ENCODE data around the gene MTIF3. TPM values are rescaled to one million over a fixed set of nuclear protein-coding genes. Genes with fewer than 3 reads are reported as not detected.

MTIF3 gene
- polyA plus RNA-seq, 3 donors = 61.6 to 135 (median 86.6) TPM

DNA sequence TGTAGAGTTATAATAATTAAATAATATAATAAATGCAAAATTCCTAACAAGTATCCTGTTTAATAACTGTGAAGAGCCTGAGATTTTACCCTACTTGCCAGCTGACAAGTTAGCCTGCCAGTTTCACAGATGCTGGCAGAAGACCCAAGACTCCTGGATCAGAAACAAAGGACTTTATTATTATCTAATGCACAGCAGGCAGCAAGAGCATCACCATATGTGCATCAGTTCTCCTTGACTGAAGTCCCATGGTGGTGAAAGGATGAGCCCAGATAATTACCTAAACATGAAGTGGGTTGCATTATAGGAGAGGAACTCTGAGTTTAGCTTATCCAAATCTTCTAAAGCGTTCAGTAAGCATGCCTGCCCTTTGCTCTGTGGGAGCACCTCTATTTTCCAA lies 39.1 kb upstream of the MTIF3 start:
- WGBS (ENCODE audit: insufficient coverage) = no CpG with 5 or more reads among the region's 1 CpG
- H3K4me3 Mint-ChIP-seq = no peak overlapping the region
- Histone ChIP-seq H3K4me3 (replicated peaks in 1 of 3; ENCODE audit: low read depth in 2 of 3, low read length in 3 of 3) (no peak overlapping the region), H3K27me3 (ENCODE audit: control insufficient read depth in 2 of 2, insufficient read depth in 2 of 2, low read length in 2 of 2) (no peaks in the 10 kb centered on the region), H3K4me2 (replicated peaks; ENCODE audit: extremely low read depth, low read length, poor library complexity, severe bottlenecking) (no peak overlapping the region), H3K79me2 (ENCODE audit: insufficient read depth, low read length) (no peaks in the 10 kb centered on the region), H3K9ac (ENCODE audit: insufficient read depth, low read length, poor library complexity, severe bottlenecking) (no peak overlapping the region), H3K27ac (ENCODE audit: low read depth in 1 of 2, low read length in 2 of 2) (no peak overlapping the region), H3K9me3 (replicated peaks in 1 of 2; ENCODE audit: control insufficient read depth in 1 of 2, insufficient read depth in 1 of 2, low read length in 2 of 2) (no peaks in the 10 kb centered on the region), H3K4me1 (ENCODE audit: control insufficient read depth in 1 of 2, insufficient read depth in 2 of 2, low read length in 2 of 2) (no peaks in the 10 kb centered on the region), H4K20me1 (ENCODE audit: insufficient read depth, low read length) (no peaks in the 10 kb centered on the region), H3K36me3 (replicated peaks in 1 of 2; ENCODE audit: control insufficient read depth in 1 of 2, insufficient read depth in 2 of 2, low read length in 2 of 2) (no peaks in the 10 kb centered on the region), H2AFZ (ENCODE audit: insufficient read depth, low read depth, low read length, poor library complexity, severe bottlenecking) (no peak overlapping the region)
- no peak for DNase-seq
- intact Hi-C loops (cut with micrococcal nuclease) = no loop called here
- no peaks in the 10 kb centered on the region for H3K36me3 Mint-ChIP-seq
- peaks cover 4% of the 10 kb centered on the region for H3K4me1 Mint-ChIP-seq
- no peak overlapping the region for H3K27ac Mint-ChIP-seq
- H3K27me3 Mint-ChIP-seq (ENCODE audit: low read depth in 3 of 3) = peaks cover 1 to 8% (median 2%) of the 10 kb centered on the region in 3 donors
- H3K9me3 Mint-ChIP-seq = peaks cover 0 to 2% (median 0%) of the 10 kb centered on the region in 7 donors
- no peak for TF ChIP-seq CTCF (IDR thresholded peaks at IDR 0.05)

DNA sequence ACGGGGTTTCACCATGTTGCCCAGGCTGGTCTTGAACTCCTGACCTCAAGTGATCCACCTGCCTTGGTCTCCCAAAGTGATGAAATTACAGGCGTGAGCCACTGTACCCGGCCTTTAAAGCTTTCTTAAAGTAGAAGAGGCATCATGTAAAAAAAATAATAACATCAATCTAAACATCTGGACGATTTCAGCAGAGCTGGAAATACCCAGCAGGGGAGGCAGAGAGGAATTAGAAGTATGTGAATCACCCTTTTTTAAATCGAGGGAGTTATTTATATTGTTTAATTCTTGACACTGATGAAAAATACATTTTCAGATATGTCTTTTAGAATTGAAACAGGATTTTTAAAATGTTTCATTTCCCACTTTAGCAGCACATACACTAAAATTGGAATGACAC lies 37.4 kb upstream of the MTIF3 start:
- H3K27ac ChIP-seq (ENCODE audit: low read depth in 1 of 2, low read length in 2 of 2) = no peak overlapping the region
- no peaks in the 10 kb centered on the region for H4K20me1 ChIP-seq (ENCODE audit: insufficient read depth, low read length)
- H3K36me3 ChIP-seq (replicated peaks in 1 of 2; ENCODE audit: control insufficient read depth in 1 of 2, insufficient read depth in 2 of 2, low read length in 2 of 2) = no peaks in the 10 kb centered on the region
- DNase-seq = no peak
- H3K27ac Mint-ChIP-seq = no peak overlapping the region
- no peak for TF ChIP-seq CTCF (IDR thresholded peaks at IDR 0.05)
- peaks cover 0 to 2% (median under 1%) of the 10 kb centered on the region in 7 donors for H3K9me3 Mint-ChIP-seq
- intact Hi-C loops (cut with micrococcal nuclease) = no loop called here
- peaks cover 13% of the 10 kb centered on the region for H3K4me1 Mint-ChIP-seq
- no peak overlapping the region for H3K4me3 Mint-ChIP-seq
- WGBS (ENCODE audit: insufficient coverage) = no CpG with 5 or more reads among the region's 5 CpGs
- H3K79me2 ChIP-seq (ENCODE audit: insufficient read depth, low read length) = no peaks in the 10 kb centered on the region
- H3K4me2 ChIP-seq (replicated peaks; ENCODE audit: extremely low read depth, low read length, poor library complexity, severe bottlenecking) = no peak overlapping the region
- no peaks in the 10 kb centered on the region for H3K27me3 ChIP-seq (ENCODE audit: control insufficient read depth in 2 of 2, insufficient read depth in 2 of 2, low read length in 2 of 2)
- no peak overlapping the region for H3K4me3 ChIP-seq (replicated peaks in 1 of 3; ENCODE audit: low read depth in 2 of 3, low read length in 3 of 3)
- peaks cover 10 to 13% of the 10 kb centered on the region in 2 donors for H3K4me1 ChIP-seq (ENCODE audit: control insufficient read depth in 1 of 2, insufficient read depth in 2 of 2, low read length in 2 of 2)
- H3K36me3 Mint-ChIP-seq = no peaks in the 10 kb centered on the region
- H3K9ac ChIP-seq (ENCODE audit: insufficient read depth, low read length, poor library complexity, severe bottlenecking) = no peak overlapping the region
- peaks cover 0 to 5% of the 10 kb centered on the region in 2 donors for H3K9me3 ChIP-seq (replicated peaks in 1 of 2; ENCODE audit: control insufficient read depth in 1 of 2, insufficient read depth in 1 of 2, low read length in 2 of 2)
- no peak overlapping the region for H2AFZ ChIP-seq (ENCODE audit: insufficient read depth, low read depth, low read length, poor library complexity, severe bottlenecking)
- H3K27me3 Mint-ChIP-seq (ENCODE audit: low read depth in 3 of 3) = peaks cover 1 to 8% (median 2%) of the 10 kb centered on the region in 3 donors

Measured in CD14-positive monocyte (primary cell).